Liver (tissue), 9 donors: ENCODE measurements around the gene AGBL4. TPM values are rescaled to one million over a fixed set of nuclear protein-coding genes. Genes with fewer than 3 reads are reported as not detected.

Source experiments
- DNase-seq: peaks from one replicate; pipeline ENCODE4 v3.0.0-alpha.2; 2017; ENCODE audit warnings: low spot score
- H3K27ac ChIP-seq, 2 donors: one replicate each; pipeline ENCODE4 v1.7.0; 2013; ENCODE audit warnings: inconsistent platforms in 2 of 2, low read length in 2 of 2, control low read depth in 1 of 2, low read depth in 1 of 2, mild to moderate bottlenecking in 1 of 2
- H3K27me3 ChIP-seq, 4 donors: one replicate each; pipeline versions ENCODE4 v1.6.1 to v1.7.0; 2013; ENCODE audit warnings: low read length in 3 of 4, inconsistent platforms in 1 of 4, mild to moderate bottlenecking in 1 of 4, moderate library complexity in 1 of 4; ENCODE audit not compliant: control insufficient read depth in 4 of 4, insufficient read depth in 4 of 4
- H3K36me3 ChIP-seq, 4 donors: one replicate each; pipeline versions ENCODE4 v1.6.1 to v1.7.0; 2013; ENCODE audit warnings: low read length in 3 of 4, mild to moderate bottlenecking in 3 of 4, low read depth in 1 of 4, moderate library complexity in 1 of 4; ENCODE audit not compliant: control insufficient read depth in 4 of 4, insufficient read depth in 3 of 4
- H3K4me1 ChIP-seq, 4 donors: one replicate each; pipeline versions ENCODE4 v1.6.1 to v1.7.0; 2013; ENCODE audit warnings: low read length in 3 of 4, mild to moderate bottlenecking in 3 of 4, moderate library complexity in 1 of 4; ENCODE audit not compliant: control insufficient read depth in 4 of 4, insufficient read depth in 4 of 4
- H3K4me3 ChIP-seq, 3 donors: one replicate each; pipeline versions ENCODE4 v1.6.1 to v1.7.0; 2013; ENCODE audit warnings: low read length in 3 of 3, control low read depth in 1 of 3, low read depth in 1 of 3, mild to moderate bottlenecking in 1 of 3
- H3K9ac ChIP-seq, 2 donors: one replicate each; pipeline ENCODE4 v1.7.0; 2013; ENCODE audit warnings: low read length in 2 of 2, mild to moderate bottlenecking in 2 of 2, moderate library complexity in 2 of 2, control low read depth in 1 of 2, low read depth in 1 of 2
- H3K9me3 ChIP-seq, 4 donors: one replicate each; pipeline versions ENCODE4 v1.6.1 to v1.7.0; 2013; ENCODE audit warnings: low read length in 3 of 4; ENCODE audit not compliant: control insufficient read depth in 4 of 4
- EGR1 ChIP-seq, 2 donors: IDR thresholded peaks; 2 replicates each; pipeline ENCODE4 v1.6.1; 2016 to 2018; ENCODE audit warnings: antibody characterized with exemption in 2 of 2, low read depth in 2 of 2
- FOXA1 ChIP-seq: IDR thresholded peaks from 2 replicates; pipeline ENCODE4 v1.6.1; 2016; ENCODE audit warnings: antibody characterized with exemption
- FOXA2 ChIP-seq: IDR thresholded peaks from 2 replicates; pipeline ENCODE4 v1.6.1; 2016; ENCODE audit warnings: antibody characterized with exemption
- GABPA ChIP-seq, 2 donors: IDR thresholded peaks in 1 of 2; conservative IDR thresholded peaks in 1 of 2; 2 replicates each; pipeline ENCODE4 v1.6.1; 2016; ENCODE audit warnings: antibody characterized with exemption in 2 of 2, mild to moderate bottlenecking in 1 of 2, moderate library complexity in 1 of 2
- HNF4A ChIP-seq, 2 donors: conservative IDR thresholded peaks; 2 replicates each; pipeline ENCODE4 v1.6.1; 2016; ENCODE audit warnings: antibody characterized with exemption in 2 of 2, mild to moderate bottlenecking in 2 of 2
- HNF4G ChIP-seq: IDR thresholded peaks from 2 replicates; pipeline ENCODE4 v1.6.1; 2016; ENCODE audit warnings: antibody characterized with exemption
- JUND ChIP-seq, 2 donors: IDR thresholded peaks; 2 replicates each; pipeline ENCODE4 v1.6.1; 2016; ENCODE audit warnings: antibody characterized with exemption in 2 of 2
- RAD21 ChIP-seq, 2 donors: IDR thresholded peaks; 2 replicates each; pipeline ENCODE4 v1.6.1; 2016; ENCODE audit warnings: antibody characterized with exemption in 2 of 2, mild to moderate bottlenecking in 2 of 2
- RXRA ChIP-seq, 2 donors: IDR thresholded peaks; 2 replicates each; pipeline ENCODE4 v1.6.1; 2017 to 2018; ENCODE audit warnings: antibody characterized with exemption in 2 of 2, mild to moderate bottlenecking in 1 of 2
- SP1 ChIP-seq: IDR thresholded peaks from 2 replicates; pipeline ENCODE4 v1.6.1; 2018; ENCODE audit warnings: antibody characterized with exemption, mild to moderate bottlenecking
- TAF1 ChIP-seq: conservative IDR thresholded peaks from 2 replicates; pipeline ENCODE4 v1.6.1; 2016; ENCODE audit warnings: antibody characterized with exemption, mild to moderate bottlenecking
- YY1 ChIP-seq: IDR thresholded peaks from 2 replicates; pipeline ENCODE4 v1.6.1; 2016; ENCODE audit warnings: antibody characterized with exemption, mild to moderate bottlenecking
- WGBS: extraction: QIAGEN DNeasy Blood & Tissue Kit; methylation state at CpG from one replicate; pipeline ENCODE4 v1.1.7; 2013; 5-methylcytosine and 5-hydroxymethylcytosine counted together
- polyA plus RNA-seq, 2 donors: library from polyadenylated mRNA; stranded (reverse) in 1 of 2; unstranded in 1 of 2; fragments of 200-250 nt in 1 of 2; fragments of >200 nt in 1 of 2; fragmentation: Nextera tagmentation in 1 of 2; extraction: Ambion mirVana in 1 of 2; gene quantifications; one replicate each; pipeline versions ENCODE4 v1.2.1 to v1.2.3, GENCODE V29; 2013 to 2015
- total RNA-seq, 2 donors: library from RNA; depleted of rRNA; stranded (reverse); fragments of >200 nt; gene quantifications; one replicate each; pipeline ENCODE4 v1.2.3, GENCODE V29; 2014
- TF ChIP-seq, protein P1 (sequence below): IDR thresholded peaks from 2 replicates; pipeline ENCODE4 v1.6.1; 2016; ENCODE audit warnings: antibody characterized with exemption
- TF ChIP-seq, protein P2 (sequence below): IDR thresholded peaks from 2 replicates; pipeline ENCODE4 v1.6.1; 2016; ENCODE audit warnings: antibody characterized with exemption
- donor health status: healthy.
- donor health status: healthy.
- donor health status: healthy.
- donor health status: healthy.
- donor health status: healthy.

The AGBL4 gene
- total and polyA plus RNA-seq, 4 donors, result 0.75 to 0.76 TPM; not detected in 2

GRCh38 chr1:48864913-48865312 is 1158.8 kb downstream of the AGBL4 start:
- Histone ChIP-seq H3K36me3 (no peaks in the 10 kb centered on the region), H3K9me3 (peaks cover 1 to 16% (median 4%) of the 10 kb centered on the region in 4 donors), H3K9ac (no peak overlapping the region), H3K27ac (no peak overlapping the region), H3K4me3 (no peak overlapping the region), H3K4me1 (no peaks in the 10 kb centered on the region), H3K27me3 (no peaks in the 10 kb centered on the region)
- 45% methylated on average over 2 of the region's 2 CpGs for WGBS
- no peak for DNase-seq
- TF ChIP-seq YY1 (no peak), HNF4G (no peak), GABPA (IDR thresholded peaks at IDR 0.05 in 1 of 2, conservative IDR thresholded peaks at IDR 0.05 in 1 of 2) (no peak), HNF4A (conservative IDR thresholded peaks at IDR 0.05) (no peak)

DNA sequence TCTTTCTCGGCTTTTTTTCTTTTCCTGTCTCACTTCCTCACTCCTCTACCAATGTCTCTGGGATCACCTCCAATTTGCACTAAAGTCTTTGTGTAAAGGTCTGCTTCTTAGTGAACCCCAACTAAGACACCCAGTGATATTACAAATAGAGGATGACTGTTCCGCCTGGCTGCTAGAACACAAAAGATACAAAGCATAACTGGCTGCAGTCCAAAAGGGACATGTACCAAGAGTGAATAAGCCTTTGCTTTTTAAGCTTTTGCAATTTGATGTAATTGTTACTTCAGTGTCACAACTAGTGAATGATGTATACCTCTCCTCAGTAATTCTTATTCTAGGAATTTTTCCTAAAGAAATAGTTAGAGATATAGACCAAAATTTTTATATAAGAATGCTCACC is 1164.3 kb downstream of the AGBL4 start:
- 35% methylated on average over 2 of the region's 2 CpGs for WGBS
- peaks cover 2 to 16% (median 5%) of the 10 kb centered on the region in 4 donors for H3K9me3 ChIP-seq
- no peak for DNase-seq
- H3K27me3 ChIP-seq, result no peaks in the 10 kb centered on the region
- TF ChIP-seq FOXA2 (no peak), FOXA1 (no peak), RAD21 (IDR thresholded peaks at IDR 0.05) (no peak), JUND (IDR thresholded peaks at IDR 0.05) (no peak), SP1 (no peak), GABPA (IDR thresholded peaks at IDR 0.05 in 1 of 2, conservative IDR thresholded peaks at IDR 0.05 in 1 of 2) (no peak)
- TF ChIP-seq, protein P1, sequence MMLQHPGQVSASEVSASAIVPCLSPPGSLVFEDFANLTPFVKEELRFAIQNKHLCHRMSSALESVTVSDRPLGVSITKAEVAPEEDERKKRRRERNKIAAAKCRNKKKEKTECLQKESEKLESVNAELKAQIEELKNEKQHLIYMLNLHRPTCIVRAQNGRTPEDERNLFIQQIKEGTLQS, result no peak
- H3K36me3 ChIP-seq, result no peaks in the 10 kb centered on the region
- H3K27ac ChIP-seq, result no peak overlapping the region
- H3K9ac ChIP-seq, result no peak overlapping the region
- H3K4me1 ChIP-seq, result no peaks in the 10 kb centered on the region
- no peak overlapping the region for H3K4me3 ChIP-seq

DNA sequence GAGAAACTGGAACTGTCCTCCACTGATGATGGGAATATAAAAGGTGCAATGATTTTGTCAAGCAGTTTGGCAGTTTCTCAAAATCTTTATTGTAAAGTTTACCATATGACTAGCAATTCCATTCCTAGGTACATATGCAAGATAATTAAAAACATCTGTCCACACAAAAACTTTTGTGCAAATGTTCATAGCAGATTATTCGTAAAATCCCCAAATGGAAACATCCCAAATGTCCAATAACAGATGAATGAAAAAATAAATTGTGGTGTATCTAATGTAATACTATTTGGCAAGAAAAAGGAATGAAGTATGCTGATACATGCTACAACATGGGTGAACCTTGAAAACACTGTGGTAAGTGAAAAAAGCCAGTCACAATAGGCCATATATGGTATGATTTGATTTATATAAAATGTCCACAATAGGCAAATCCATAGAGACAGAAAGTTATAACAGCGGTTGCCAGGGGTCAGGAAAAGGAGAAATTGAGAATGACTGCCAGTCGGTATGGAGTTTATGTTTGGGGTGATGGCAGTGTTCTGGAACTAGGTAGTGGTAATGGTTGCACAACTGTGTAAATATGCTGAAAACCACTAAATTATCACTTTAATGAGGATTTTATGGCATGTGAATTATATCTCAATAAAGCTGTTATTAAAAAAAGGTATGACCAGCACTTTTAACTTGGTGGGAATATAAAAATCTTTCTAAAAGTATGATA is 1165.4 kb downstream of the AGBL4 start:
- Histone ChIP-seq H3K4me3 (no peak overlapping the region), H3K4me1 (no peaks in the 10 kb centered on the region), H3K27ac (no peak overlapping the region), H3K36me3 (no peaks in the 10 kb centered on the region), H3K9ac (no peak overlapping the region), H3K9me3 (peaks cover 2 to 16% (median 5%) of the 10 kb centered on the region in 4 donors), H3K27me3 (no peaks in the 10 kb centered on the region)
- TF ChIP-seq SP1 (no peak), EGR1 (IDR thresholded peaks at IDR 0.05; ENCODE audit: low read depth in 2 of 2) (no peak), RXRA (IDR thresholded peaks at IDR 0.05) (no peak), TAF1 (no peak), FOXA1 (no peak), YY1 (no peak), JUND (IDR thresholded peaks at IDR 0.05) (no peak)
- DNase-seq, result no peak
- WGBS, result 61% methylated on average over 3 of the region's 3 CpGs

DNA sequence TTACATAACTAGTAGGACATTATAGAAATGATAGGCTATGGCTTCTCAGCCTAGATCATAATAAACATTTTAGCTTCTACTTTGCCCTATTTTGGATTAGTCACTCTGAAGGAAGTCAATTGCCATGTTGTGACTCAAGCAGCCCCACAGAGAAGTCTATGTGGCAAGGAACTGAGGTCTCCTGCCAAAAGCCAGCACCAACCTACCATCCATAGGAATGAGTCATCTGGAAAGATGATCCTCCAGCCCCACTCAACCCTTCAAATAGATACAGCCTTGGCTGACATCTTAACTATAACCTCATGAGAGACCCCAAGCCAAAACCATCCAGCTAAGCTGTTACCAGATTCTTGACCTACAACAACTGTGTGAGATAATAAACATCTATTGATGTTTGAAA is 1170.7 kb downstream of the AGBL4 start:
- no peak for TF ChIP-seq HNF4G
- TF ChIP-seq, protein P2, sequence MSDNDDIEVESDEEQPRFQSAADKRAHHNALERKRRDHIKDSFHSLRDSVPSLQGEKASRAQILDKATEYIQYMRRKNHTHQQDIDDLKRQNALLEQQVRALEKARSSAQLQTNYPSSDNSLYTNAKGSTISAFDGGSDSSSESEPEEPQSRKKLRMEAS, result no peak
- TF ChIP-seq FOXA2, result no peak
- Histone ChIP-seq H3K9ac (no peak overlapping the region), H3K4me1 (no peaks in the 10 kb centered on the region), H3K27me3 (no peaks in the 10 kb centered on the region), H3K36me3 (no peaks in the 10 kb centered on the region), H3K9me3 (no peaks in the 10 kb centered on the region), H3K27ac (no peak overlapping the region), H3K4me3 (no peak overlapping the region)
- DNase-seq, result no peak
